ENCODE measurements around the gene KEAP1.
"Not testable (repeated sequence)": the region's sequence is repeated elsewhere in the genome, so short reads cannot be mapped to it uniquely, and the experiment has no call there.

The KEAP1 gene

GRCh38 chr19:10503002-10503789, at the start of gene KEAP1:
Gene KEAP1 (minus strand): TSS chr19:10503356. CDS start chr19:10500033, 3,323 bp downstream.
- no peak for DNase-seq

GRCh38 chr19:10552510-10553053, 49.4 kb upstream of the KEAP1 start:
- DNase-seq, result no peak

GRCh38 chr19:10551698-10552301, 48.6 kb upstream of the KEAP1 start:
- DNase-seq, result no peak

GRCh38 chr19:10551006-10551405, 47.9 kb upstream of the KEAP1 start:
- not testable (repeated sequence) for DNase-seq

GRCh38 chr19:10550336-10550735, 47.2 kb upstream of the KEAP1 start:
- DNase-seq, result no peak

- no peak for DNase-seq
Observed at GRCh38 chr19:10549733-10550132, 46.6 kb upstream of the KEAP1 start.

- no peak for DNase-seq
Observed at GRCh38 chr19:10548746-10549276, 45.7 kb upstream of the KEAP1 start.

- no peak for DNase-seq
Observed at GRCh38 chr19:10546817-10547216, 43.7 kb upstream of the KEAP1 start.

GRCh38 chr19:10544753-10545251, 41.6 kb upstream of the KEAP1 start:
- no peak for DNase-seq

GRCh38 chr19:10544242-10544752, 41.1 kb upstream of the KEAP1 start:
- no peak for DNase-seq

GRCh38 chr19:10543420-10544241, 40.5 kb upstream of the KEAP1 start, which contains the start of gene ATG4D:
Gene ATG4D (plus strand): TSS chr19:10543904. CDS start chr19:10544091, 187 bp downstream.
- peak; percentile 44 for DNase-seq

GRCh38 chr19:10543059-10543419, 39.9 kb upstream of the KEAP1 start:
- no peak for DNase-seq

- not testable (repeated sequence) for DNase-seq
Observed at GRCh38 chr19:10539016-10539415, 35.9 kb upstream of the KEAP1 start.

- DNase-seq, result no peak
Observed at GRCh38 chr19:10538204-10538983, 35.2 kb upstream of the KEAP1 start.

- DNase-seq, result no peak
Observed at GRCh38 chr19:10537668-10538067, 34.5 kb upstream of the KEAP1 start.

- DNase-seq, result no peak
Observed at GRCh38 chr19:10535613-10536012, 32.5 kb upstream of the KEAP1 start.

- DNase-seq, result peak; percentile 52
Observed at GRCh38 chr19:10533646-10534386, 30.7 kb upstream of the KEAP1 start.

GRCh38 chr19:10532457-10532856, 29.3 kb upstream of the KEAP1 start:
- no peak for DNase-seq

GRCh38 chr19:10526887-10527286, 23.7 kb upstream of the KEAP1 start:
- not testable (repeated sequence) for DNase-seq

- DNase-seq, result no peak
Observed at GRCh38 chr19:10525636-10526035, 22.5 kb upstream of the KEAP1 start.

GRCh38 chr19:10523135-10523636, 20.0 kb upstream of the KEAP1 start:
- no peak for DNase-seq
